Kidney (tissue), 14 donors: Measurements from ENCODE around the gene PPFIA2. TPM values are rescaled to one million over a fixed set of nuclear protein-coding genes. Genes with fewer than 3 reads are reported as not detected.
A peak's percentile ranks its signal among the peaks of the same experiment; 100 is the strongest.

Experiments used
- DNase-seq, 5 donors: peaks; one replicate each; pipeline ENCODE4 v3.0.0-alpha.2; 2013 to 2020
- FAIRE-seq: peaks from 2 replicates; lab custom pipeline; 2012; peaks lifted over from hg19 to GRCh38; lab: Jason Lieb, UNC
- H3K27ac ChIP-seq, 2 donors: one replicate each; pipeline ENCODE4 v1.7.0; 2013; ENCODE audit warnings: low read depth in 2 of 2, low read length in 2 of 2, inconsistent platforms in 1 of 2
- H3K27me3 ChIP-seq: one replicate; pipeline ENCODE4 v1.7.1; 2013; ENCODE audit warnings: low read length, inconsistent platforms; ENCODE audit not compliant: control insufficient read depth, insufficient read depth
- H3K36me3 ChIP-seq, 3 donors: one replicate each; pipeline versions ENCODE4 v1.7.0 to v1.7.1; 2013; ENCODE audit warnings: low read length in 3 of 3, control low read depth in 1 of 3, inconsistent platforms in 1 of 3; ENCODE audit not compliant: insufficient read depth in 3 of 3, control insufficient read depth in 2 of 3
- H3K4me1 ChIP-seq, 3 donors: one replicate each; pipeline versions ENCODE4 v1.7.0 to v1.7.1; 2013; ENCODE audit warnings: low read length in 3 of 3, inconsistent platforms in 1 of 3, low read depth in 1 of 3; ENCODE audit not compliant: control insufficient read depth in 2 of 3, insufficient read depth in 2 of 3
- H3K4me3 ChIP-seq, 3 donors: one replicate each; pipeline versions ENCODE4 v1.7.0 to v1.8.1; 2013; ENCODE audit warnings: low read length in 3 of 3, control low read depth in 1 of 3, inconsistent platforms in 1 of 3
- H3K9ac ChIP-seq, 3 donors: one replicate each; pipeline versions ENCODE4 v1.7.0 to v1.7.1; 2013; ENCODE audit warnings: low read length in 3 of 3, control low read depth in 1 of 3, inconsistent platforms in 1 of 3
- H3K9me3 ChIP-seq, 3 donors: one replicate each; pipeline versions ENCODE4 v1.7.0 to v1.7.1; 2013; ENCODE audit warnings: low read length in 3 of 3, control low read depth in 1 of 3, inconsistent platforms in 1 of 3; ENCODE audit not compliant: control insufficient read depth in 2 of 3, insufficient read depth in 1 of 3
- CTCF ChIP-seq: IDR thresholded peaks from 3 replicates; pipeline ENCODE4 v1.5.1; 2012; ENCODE audit warnings: mild to moderate bottlenecking, moderate library complexity, borderline replicate concordance; ENCODE audit not compliant: insufficient read depth; ENCODE audit errors: extremely low read depth
- intact Hi-C: fragments of 100-400 bp; cut with DNase I; formaldehyde crosslinking; loops from one replicate; pipeline ENCODE4 v1.11.1; 2022
- polyA plus RNA-seq: library from polyadenylated mRNA; stranded (reverse); fragments of 350-450 nt; fragmentation: Illumina TruSeq; extraction: RNeasy Lipid Tissue Mini Kit (QIAGEN cat#74804); gene quantifications from one replicate; pipeline ENCODE4 v1.2.3, GENCODE V29; 2014; ENCODE audit warnings: low read depth, low replicate concordance; ENCODE audit not compliant: insufficient read depth
- total RNA-seq: library from RNA; stranded (reverse); fragmentation: NEBNext Ultra II Directional; extraction: Animal tissue kit (Norgen Biotek cat#: 25700); gene quantifications from one replicate; pipeline ENCODE4 v1.2.1, GENCODE V29; 2021
- donor health status: control.
- donor health status: control.
- donor health status: control.
- donor health status: control.
- donor health status: control.
- donor health status: DM: yes; HTN: yes; CAD: no.
- donor health status: Normal renal cell carcinoma (clear cell type).

The PPFIA2 gene
- total and polyA plus RNA-seq, 2 donors from 2014 or later: 2.8 to 9.4 TPM

DNA sequence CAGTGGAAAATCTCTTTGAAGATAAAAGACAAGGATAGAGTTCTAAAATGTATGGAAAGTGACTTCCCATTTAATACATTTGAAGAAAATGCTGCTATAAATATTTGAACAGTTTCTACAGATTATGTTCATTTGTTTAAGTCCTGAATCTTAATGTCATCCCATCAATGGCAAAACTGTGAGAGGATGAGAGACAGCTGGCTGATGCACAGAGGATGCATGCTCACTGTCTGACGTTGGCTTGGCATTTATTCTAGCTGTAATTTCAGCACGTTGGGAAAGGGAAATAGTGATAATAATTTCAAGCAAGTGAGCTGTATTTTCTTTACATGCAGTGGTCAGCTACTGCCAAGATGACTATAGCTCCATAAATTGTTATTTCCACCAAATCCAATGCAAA lies 40.5 kb downstream of the PPFIA2 start:
- intact Hi-C loops: no loop called here
- DNase-seq: no peak
- FAIRE-seq: no peak

DNA sequence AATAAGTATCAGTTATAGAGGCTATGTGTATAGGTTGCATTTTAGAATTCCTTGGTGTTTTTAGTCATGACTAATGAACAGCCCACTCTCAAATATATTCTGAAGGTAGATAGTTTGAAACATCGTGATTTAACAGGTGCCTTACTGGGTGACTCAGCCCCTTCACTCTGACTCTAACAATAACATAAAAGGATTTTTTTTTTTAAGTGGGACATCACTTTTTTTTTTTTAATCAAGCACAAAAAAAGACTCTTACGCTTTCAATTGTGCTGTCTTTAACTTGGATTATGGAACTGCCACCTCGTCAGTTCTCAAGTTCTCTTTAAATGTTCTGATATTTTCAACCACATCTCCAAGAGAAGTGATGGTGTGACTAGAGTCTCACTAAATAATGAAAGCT lies 46.6 kb downstream of the PPFIA2 start:
- no peak for TF ChIP-seq CTCF
- FAIRE-seq: no peak
- intact Hi-C loops: no loop called here
- Histone ChIP-seq H3K4me1 (no peaks in the 10 kb centered on the region), H3K36me3 (no peaks in the 10 kb centered on the region), H3K27me3 (no peaks in the 10 kb centered on the region), H3K9me3 (no peaks in the 10 kb centered on the region), H3K27ac (no peak overlapping the region), H3K4me3 (no peak overlapping the region), H3K9ac (no peak overlapping the region)
- DNase-seq: no peak

More for the DNA sequence above, 40.5 kb downstream of the PPFIA2 start:
- H3K36me3 ChIP-seq: no peaks in the 10 kb centered on the region
- no peak overlapping the region for H3K27ac ChIP-seq
- H3K27me3 ChIP-seq: no peaks in the 10 kb centered on the region
- H3K9ac ChIP-seq: no peak overlapping the region
- H3K9me3 ChIP-seq: no peaks in the 10 kb centered on the region
- no peaks in the 10 kb centered on the region for H3K4me1 ChIP-seq
- H3K4me3 ChIP-seq: no peak overlapping the region
- no peak for TF ChIP-seq CTCF

- Histone ChIP-seq H3K4me3 (no peak overlapping the region), H3K27me3 (no peaks in the 10 kb centered on the region), H3K36me3 (no peaks in the 10 kb centered on the region), H3K9ac (no peak overlapping the region), H3K9me3 (no peaks in the 10 kb centered on the region), H3K27ac (no peak overlapping the region), H3K4me1 (no peaks in the 10 kb centered on the region)
- DNase-seq: no peak
- intact Hi-C loops: no loop called here
- no peak for FAIRE-seq
- TF ChIP-seq CTCF: no peak
Measured at GRCh38 chr12:81705586-81705985, 53.6 kb downstream of the PPFIA2 start.

GRCh38 chr12:81699551-81699950 lies 59.6 kb downstream of the PPFIA2 start:
- DNase-seq (no peak), FAIRE-seq (peak; percentile 66)
- Histone ChIP-seq H3K9me3 (no peaks in the 10 kb centered on the region), H3K27ac (no peak overlapping the region), H3K27me3 (no peaks in the 10 kb centered on the region), H3K9ac (no peak overlapping the region), H3K36me3 (no peaks in the 10 kb centered on the region), H3K4me1 (no peaks in the 10 kb centered on the region), H3K4me3 (no peak overlapping the region)
- TF ChIP-seq CTCF: no peak
- intact Hi-C loops: no loop called here
